ENCODE measurements around the gene ESX1.
"Not testable (repeated sequence)": the region's sequence is repeated elsewhere in the genome, so short reads cannot be mapped to it uniquely, and the experiment has no call there.

The ESX1 gene

DNA sequence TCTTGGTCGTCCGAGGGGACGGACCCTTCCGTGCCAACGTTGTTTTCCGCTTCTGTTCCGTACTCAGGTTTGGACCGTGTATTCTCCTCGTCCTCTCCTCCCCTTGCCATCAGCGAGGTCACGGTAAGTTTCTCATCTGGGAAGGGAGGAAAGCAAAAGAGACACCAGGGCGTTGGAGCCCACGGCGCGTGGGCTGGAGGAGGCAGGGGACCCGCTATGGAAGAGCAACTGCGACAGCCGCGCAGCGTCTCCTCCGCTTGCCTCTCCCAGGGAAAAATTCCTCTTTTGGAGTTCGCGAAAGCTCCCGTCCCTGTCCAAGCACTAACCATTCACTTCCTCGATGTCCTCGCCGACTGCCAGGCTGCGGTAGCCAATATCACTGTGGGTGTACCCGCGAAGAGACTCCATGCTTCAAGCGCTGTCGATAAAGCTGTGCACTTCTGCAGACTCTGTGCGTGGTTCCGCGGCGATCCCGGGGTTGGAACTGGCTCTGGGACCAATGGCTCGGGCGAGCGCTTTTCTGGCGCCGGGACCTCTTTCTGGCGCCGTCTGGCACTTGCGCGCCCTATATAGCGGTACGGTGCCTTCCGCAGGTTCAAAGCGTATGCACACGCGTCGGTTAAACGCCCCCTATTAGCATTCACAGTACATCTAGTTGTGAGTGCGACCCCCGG is at the start of gene ESX1:
Gene ESX1 (minus strand): TSS at position 492 of the 674 bp plus-strand sequence. CDS start 84 bp downstream, at position 408.
- DNase-seq = no peak

- DNase-seq = no peak
Measured at GRCh38 chrX:104295636-104296035, 40.9 kb upstream of the ESX1 start.

GRCh38 chrX:104288961-104289360 is 34.2 kb upstream of the ESX1 start:
- DNase-seq = no peak

- no peak for DNase-seq
Measured at GRCh38 chrX:104288269-104288668, 33.5 kb upstream of the ESX1 start.

- DNase-seq = no peak
Measured at GRCh38 chrX:104285201-104285600, 30.5 kb upstream of the ESX1 start.

- no peak for DNase-seq
Measured at GRCh38 chrX:104284507-104284906, 29.8 kb upstream of the ESX1 start.

DNA sequence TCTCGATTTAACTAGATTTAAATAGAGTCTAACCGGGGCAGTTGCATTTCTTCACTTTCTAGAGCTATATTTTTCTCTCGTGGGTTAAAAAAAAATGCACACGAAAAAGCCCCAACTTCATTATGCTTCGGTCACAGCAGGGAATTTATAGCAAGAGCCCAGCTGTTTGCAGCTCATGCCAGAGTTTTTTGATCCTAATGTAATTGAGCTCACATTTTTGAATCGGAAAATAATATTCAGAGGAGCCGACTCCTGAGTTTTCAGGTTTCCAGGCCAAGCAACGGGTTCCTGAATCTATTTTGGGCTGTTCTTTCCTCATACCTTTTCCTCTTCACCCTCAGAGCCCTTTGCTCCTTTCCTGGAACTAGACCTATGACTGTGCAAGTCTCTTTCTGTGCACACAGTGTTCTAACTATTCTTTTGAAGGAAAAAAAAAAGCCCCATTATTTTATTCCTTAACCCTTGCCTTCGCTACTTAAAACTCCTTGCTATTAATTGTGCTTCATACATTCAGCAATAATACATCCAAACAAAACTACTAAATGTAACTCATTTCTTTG is 27.5 kb upstream of the ESX1 start:
- DNase-seq = no peak

- no peak for DNase-seq
Measured at GRCh38 chrX:104281564-104281963, 26.8 kb upstream of the ESX1 start.

GRCh38 chrX:104280609-104281008 is 25.9 kb upstream of the ESX1 start:
- DNase-seq = no peak

- DNase-seq = peak; percentile 25 to 36 (median 33)
Measured at GRCh38 chrX:104270916-104271512, 16.3 kb upstream of the ESX1 start.

GRCh38 chrX:104270212-104270611 is 15.5 kb upstream of the ESX1 start:
- no peak for DNase-seq

DNA sequence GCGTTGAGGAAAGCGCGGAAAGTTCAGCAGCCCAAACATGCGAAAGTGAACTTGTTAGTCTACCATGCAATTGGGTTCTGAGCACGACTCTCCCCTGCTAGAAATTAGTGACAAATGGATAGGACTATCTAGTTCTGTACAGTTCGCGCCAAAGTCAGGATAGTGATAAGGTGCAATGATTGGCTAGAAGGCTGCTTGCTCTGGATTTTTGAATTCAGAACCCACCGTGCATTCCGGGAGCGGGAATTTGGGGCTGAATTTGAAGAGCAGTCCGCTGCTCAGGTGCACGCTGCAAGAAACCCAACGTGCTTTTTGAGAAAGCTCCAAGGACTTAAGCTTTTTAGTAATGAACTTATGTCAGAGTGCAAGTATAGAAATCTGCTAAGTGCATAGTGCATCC is 732 bp upstream of the ESX1 start:
- no peak for DNase-seq

DNA sequence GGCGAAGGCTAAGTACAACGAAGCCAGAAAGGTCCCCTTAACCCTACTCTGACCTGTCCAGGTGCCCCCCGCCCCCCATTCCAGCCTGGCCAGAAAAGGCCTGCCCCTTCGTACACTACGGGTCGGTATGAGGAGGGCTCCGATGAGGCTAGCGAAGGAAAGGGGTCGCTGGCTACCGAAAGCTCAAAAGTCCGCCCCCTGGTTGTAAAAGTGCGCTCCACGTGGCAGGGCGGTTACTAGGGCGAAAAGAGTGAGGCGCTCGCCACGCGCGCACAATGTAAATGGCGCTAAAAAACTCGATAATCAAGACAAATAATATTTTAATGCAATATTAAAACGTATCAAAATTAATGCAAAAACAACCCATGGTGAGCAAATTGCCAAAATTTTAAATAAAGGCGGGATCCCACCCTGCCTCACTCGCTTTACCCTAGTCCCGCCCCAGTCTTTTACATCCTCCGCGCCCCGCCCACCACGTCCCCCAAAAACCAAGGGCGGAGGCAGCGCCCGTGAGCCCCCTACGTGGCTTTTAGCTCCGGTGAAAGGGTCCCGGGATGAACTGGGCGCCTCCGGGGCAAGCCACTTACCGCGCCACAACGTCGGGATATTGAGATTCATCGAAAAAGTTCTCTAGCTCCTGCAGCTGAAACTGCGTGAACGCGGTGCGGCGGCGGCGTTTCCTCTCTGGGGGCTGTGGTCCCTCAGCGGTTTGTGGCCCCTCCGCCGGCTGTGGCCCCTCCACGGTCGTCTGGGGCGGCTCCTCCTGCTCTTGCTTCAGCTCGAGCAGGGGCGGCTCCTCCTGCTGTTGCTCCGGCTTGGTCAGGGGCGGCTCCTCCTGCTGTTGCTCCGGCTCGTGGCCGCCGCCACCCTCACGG is 929 bp downstream of the ESX1 start:
- no peak for DNase-seq

- DNase-seq = no peak
Measured at GRCh38 chrX:104250470-104250869, 4.3 kb downstream of the ESX1 start.

GRCh38 chrX:104230060-104230459 is 24.7 kb downstream of the ESX1 start:
- DNase-seq = not testable (repeated sequence)

DNA sequence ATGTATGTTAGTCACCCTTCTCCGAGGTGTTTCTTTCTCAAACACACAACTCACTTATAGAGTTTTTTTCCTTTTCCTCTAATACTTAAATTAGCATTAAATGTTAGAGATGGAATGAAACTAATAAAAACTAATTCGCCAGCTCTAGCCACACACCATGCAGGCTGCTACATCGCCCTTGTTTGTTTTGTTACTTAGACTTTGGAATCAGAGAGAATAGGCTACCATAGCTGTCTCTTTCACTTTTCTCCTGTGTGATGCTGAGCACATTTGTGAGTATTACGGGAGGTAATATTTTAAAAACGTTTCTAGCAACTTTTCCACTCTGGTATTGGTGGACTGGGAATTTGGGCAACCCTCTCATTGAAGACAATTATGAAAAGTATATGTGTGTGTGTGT is 43.5 kb downstream of the ESX1 start:
- DNase-seq = no peak

DNA sequence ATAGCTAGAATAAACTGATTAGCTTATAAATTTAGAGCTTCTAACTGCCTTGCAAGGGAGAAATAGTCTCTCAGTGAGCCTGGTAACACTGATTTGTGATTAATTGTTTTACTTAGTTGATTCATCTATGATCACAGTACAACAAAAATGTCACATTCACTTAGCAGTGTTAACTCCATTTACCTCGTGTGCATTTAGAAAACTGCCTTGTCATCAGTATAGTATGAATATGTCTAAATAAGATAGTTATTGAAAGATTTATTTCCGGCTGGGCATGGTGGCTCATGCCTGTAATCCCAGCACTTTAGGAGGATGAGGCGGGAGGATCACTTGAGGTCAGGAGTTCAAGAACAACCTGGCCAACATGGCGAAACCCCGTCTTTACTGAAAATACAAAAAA is 49.2 kb downstream of the ESX1 start:
- no peak for DNase-seq

All from suppressor macrophage treated with lipopolysaccharide for 1 hour (primary cell).